ENCODE data around the gene MSX2. TPM values are rescaled to one million over a fixed set of nuclear protein-coding genes. Genes with fewer than 3 reads are reported as not detected.

Gene MSX2
- total and polyA plus RNA-seq, 2 of the 8 experiments (the other 6 are each of a cell fraction or from before 2014, with no cell fraction given): 0.24 to 0.47 TPM

- Histone ChIP-seq H4K8ac (ENCODE audit: extremely low read depth, insufficient read depth, low read length) (no peak overlapping the region), H3K9ac (replicated peaks in 1 of 4; ENCODE audit: extremely low read depth in 1 of 4, low read depth in 3 of 4, low read length in 3 of 4) (no peak overlapping the region), H4K20me1 (replicated peaks in 1 of 2; ENCODE audit: control insufficient read depth in 1 of 2, insufficient read depth in 2 of 2, low read length in 2 of 2) (peaks cover 0 to 3% of the 10 kb centered on the region in 2 experiments), H2AFZ (ENCODE audit: low read length) (no peak overlapping the region), H3K14ac (ENCODE audit: insufficient read length) (no peak overlapping the region), H4K5ac (ENCODE audit: insufficient read length, low read depth, low read length) (no peak overlapping the region), H2BK5ac (ENCODE audit: low read depth, low read length) (no peak overlapping the region), H3K27ac (ENCODE audit: low read depth, low read length) (no peak overlapping the region), H3K18ac (ENCODE audit: extremely low read depth, low read length) (no peak overlapping the region), H3K4me2 (ENCODE audit: insufficient read depth in 1 of 2, low read depth in 2 of 2, low read length in 2 of 2) (peak overlapping the region in 1 of 2 experiments; percentile 68; a peak in 1 of 4 replicates), H3K23me2 (ENCODE audit: low read depth, low read length) (peaks cover 3% of the 10 kb centered on the region; the same call in 1 of the 2 replicates), H3K23ac (ENCODE audit: insufficient read length) (no peak overlapping the region), H3K9me3 (ENCODE audit: insufficient read depth in 2 of 2, low read depth in 1 of 2, low read length in 1 of 2) (no peaks in the 10 kb centered on the region), H2AK5ac (ENCODE audit: low read depth, low read length) (no peak overlapping the region), H4K91ac (replicated peaks; ENCODE audit: insufficient read length, low read length) (no peak overlapping the region), H3K36me3 (ENCODE audit: control insufficient read depth in 2 of 4, insufficient read depth in 4 of 4, low read length in 3 of 4) (no peaks in the 10 kb centered on the region), H2BK20ac (ENCODE audit: low read length) (no peak overlapping the region), H3K27me3 (replicated peaks in 1 of 4; ENCODE audit: control insufficient read depth in 3 of 4, extremely low read depth in 1 of 4, insufficient read depth in 3 of 4, low read length in 3 of 4) (peaks cover 15 to 54% (median 42%) of the 10 kb centered on the region in 4 experiments), H3K4me1 (replicated peaks in 1 of 4; ENCODE audit: control insufficient read depth in 3 of 4, insufficient read depth in 4 of 4, low read length in 3 of 4) (no peaks in the 10 kb centered on the region), H3K4ac (replicated peaks; ENCODE audit: insufficient read length, low read depth, low read length) (no peak overlapping the region), H3K4me3 (ENCODE audit: extremely low read depth in 1 of 4, insufficient read depth in 2 of 4, low read depth in 3 of 4, low read length in 4 of 4) (peak overlapping the region in 3 of 4 experiments; percentile 42 to 77 (median 72); a peak in 4 of 8 replicates), H3K79me1 (ENCODE audit: low read depth, low read length) (no peaks in the 10 kb centered on the region), H2BK120ac (replicated peaks; ENCODE audit: low read depth, low read length) (no peak overlapping the region), H2BK12ac (ENCODE audit: low read depth, low read length) (no peak overlapping the region), H2BK15ac (ENCODE audit: low read length) (no peak overlapping the region), H3K56ac (replicated peaks; ENCODE audit: insufficient read length, low read depth, low read length) (no peak overlapping the region), H3K79me2 (ENCODE audit: control insufficient read depth in 1 of 2, insufficient read depth in 2 of 2, low read length in 2 of 2) (no peaks in the 10 kb centered on the region)
- WGBS, 2 experiments (ENCODE audit: extremely low coverage in 1 of 2, insufficient coverage in 1 of 2, insufficient read length in 1 of 2, insufficient replicate concordance in 2 of 2, low coverage in 1 of 2, low lambda C conversion rate in 2 of 2, missing lambda C conversion rate in 1 of 2): 82% methylated on average over 5 of the region's 5 CpGs; no CpG with 5 or more reads in 1 of the 2 experiments
- no peak for FAIRE-seq
- ChIA-PET POLR2A (ENCODE audit: partially characterized antibody) (interaction anchor here (1.6 kb wide), 1 partner anchor 18 kb away, joined by 3 read pairs; no protein-coding TSS in a partner anchor), CTCF (ENCODE audit: partially characterized antibody) (interaction anchor here (0.8 to 3.3 kb wide), 4 partner anchors 16 to 333 kb away, joined by 3 to 18 read pairs (median 4); no protein-coding TSS in a partner anchor)
- no peak for DNase-seq (ENCODE audit: low read depth in 1 of 2, low spot score in 2 of 2)
- no peak for TF ChIP-seq ASH2L (IDR thresholded peaks at IDR 0.05; ENCODE audit: low read length)
- TF ChIP-seq CREB1 (IDR thresholded peaks at IDR 0.05): no peak
- no peak for TF ChIP-seq JUND (IDR thresholded peaks at IDR 0.05; ENCODE audit: low read length)
Observed at GRCh38 chr5:174752121-174752520, 27.7 kb downstream of the MSX2 start.
